ENCODE data around the gene PLXND1.
"Not testable (repeated sequence)": the region's sequence is repeated elsewhere in the genome, so short reads cannot be mapped to it uniquely, and the experiment has no call there.

Gene PLXND1

DNA sequence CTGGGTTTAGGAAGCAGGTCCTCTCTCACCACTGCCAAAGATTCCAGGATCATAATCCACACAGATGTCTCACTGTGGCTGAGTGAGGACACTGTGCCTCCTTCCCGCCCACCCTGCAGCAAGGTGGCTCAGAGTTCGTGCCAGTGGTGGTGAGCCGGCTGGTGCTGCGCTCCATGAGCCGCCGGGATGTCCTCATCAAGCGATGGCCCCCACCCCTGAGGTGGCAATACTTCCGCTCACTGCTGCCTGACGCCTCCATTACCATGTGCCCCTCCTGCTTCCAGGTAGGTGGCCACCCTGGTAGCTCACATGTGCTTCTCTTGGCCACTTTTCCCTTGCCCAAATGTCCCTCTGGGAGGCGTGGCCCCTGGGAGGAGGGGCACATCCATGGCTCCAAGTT lies 87.0 kb downstream of the PLXND1 start:
- Histone ChIP-seq H3K27me3 (ENCODE audit: insufficient read depth, low read length) (no peaks in the 10 kb centered on the region), H3K9me3 (ENCODE audit: insufficient read depth, low read depth, low read length) (no peaks in the 10 kb centered on the region), H3K36me3 (ENCODE audit: insufficient read depth, low read length) (peaks cover 6% of the 10 kb centered on the region), H3K4me1 (ENCODE audit: insufficient read depth, low read length) (0 out of 2 replicates have a peak, but pooled peaks cover 3% of the 10 kb centered on the region), H3K27ac (ENCODE audit: low read depth, low read length) (no peak overlapping the region), H3K4me3 (ENCODE audit: low read length) (no peak overlapping the region), H3K9ac (ENCODE audit: low read depth, low read length) (no peak overlapping the region)
- 88% methylated on average over 10 of the region's 10 CpGs for WGBS

DNA sequence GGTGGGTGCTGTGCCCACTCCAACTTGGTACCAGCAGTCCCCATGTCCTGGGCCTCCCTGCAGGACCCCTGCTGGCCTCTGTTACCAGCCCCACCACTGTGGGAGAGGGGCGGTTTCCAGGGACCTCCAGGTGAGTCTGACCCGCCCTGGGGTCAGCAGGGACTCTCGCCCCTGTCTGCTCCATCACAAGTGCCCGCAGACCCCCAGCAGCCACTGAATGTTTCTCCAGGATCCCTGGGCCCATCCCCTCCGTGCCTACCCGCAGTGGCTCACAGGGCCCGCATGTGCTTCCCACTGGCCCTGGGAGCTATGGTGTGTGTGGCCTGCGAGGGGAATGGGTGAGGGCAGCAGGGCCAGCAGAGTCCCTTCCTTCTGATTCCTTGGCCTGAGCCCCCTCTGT lies 87.9 kb downstream of the PLXND1 start:
- 0 out of 2 replicates have a peak, but pooled peaks cover 3% of the 10 kb centered on the region for H3K4me1 ChIP-seq (ENCODE audit: insufficient read depth, low read length)
- H3K9ac ChIP-seq (ENCODE audit: low read depth, low read length) = no peak overlapping the region
- no peak overlapping the region for H3K4me3 ChIP-seq (ENCODE audit: low read length)
- H3K27me3 ChIP-seq (ENCODE audit: insufficient read depth, low read length) = no peaks in the 10 kb centered on the region
- peaks cover 6% of the 10 kb centered on the region for H3K36me3 ChIP-seq (ENCODE audit: insufficient read depth, low read length)
- H3K9me3 ChIP-seq (ENCODE audit: insufficient read depth, low read depth, low read length) = no peaks in the 10 kb centered on the region
- H3K27ac ChIP-seq (ENCODE audit: low read depth, low read length) = no peak overlapping the region
- WGBS = 97% methylated on average over 8 of the region's 8 CpGs

DNA sequence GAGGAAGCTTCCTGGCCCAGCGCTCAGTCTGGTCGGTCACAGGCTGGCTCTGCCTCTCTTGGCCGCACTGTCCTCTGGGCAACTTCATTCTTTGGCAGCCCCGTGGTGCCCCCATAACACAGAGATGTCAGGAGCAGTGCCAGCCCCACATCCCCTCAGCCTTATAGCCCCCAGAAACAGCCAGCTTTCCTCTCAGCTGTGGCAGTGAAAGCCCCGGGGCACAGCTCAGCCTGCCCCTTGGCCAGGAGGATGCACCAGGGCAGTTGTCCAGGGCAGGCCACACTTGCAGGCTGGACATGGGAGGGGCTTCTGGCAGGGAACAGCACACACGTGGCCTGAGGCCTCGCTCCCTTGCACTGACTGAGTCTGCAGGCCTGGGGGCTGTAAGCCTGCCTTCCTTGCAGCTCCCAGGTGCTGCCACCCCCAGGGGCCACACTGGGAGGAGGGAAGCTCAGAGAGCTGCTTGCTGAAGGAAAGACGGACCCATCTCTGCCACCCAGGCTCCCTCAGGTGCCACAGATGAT lies 88.4 kb downstream of the PLXND1 start:
- H3K4me1 ChIP-seq (ENCODE audit: insufficient read depth, low read length) = 0 out of 2 replicates have a peak, but pooled peaks cover 3% of the 10 kb centered on the region
- H3K36me3 ChIP-seq (ENCODE audit: insufficient read depth, low read length) = peaks cover 6% of the 10 kb centered on the region
- no peak overlapping the region for H3K4me3 ChIP-seq (ENCODE audit: low read length)
- no peak overlapping the region for H3K9ac ChIP-seq (ENCODE audit: low read depth, low read length)
- 89% methylated on average over 8 of the region's 8 CpGs for WGBS
- no peak overlapping the region for H3K27ac ChIP-seq (ENCODE audit: low read depth, low read length)
- H3K9me3 ChIP-seq (ENCODE audit: insufficient read depth, low read depth, low read length) = no peaks in the 10 kb centered on the region
- no peaks in the 10 kb centered on the region for H3K27me3 ChIP-seq (ENCODE audit: insufficient read depth, low read length)

DNA sequence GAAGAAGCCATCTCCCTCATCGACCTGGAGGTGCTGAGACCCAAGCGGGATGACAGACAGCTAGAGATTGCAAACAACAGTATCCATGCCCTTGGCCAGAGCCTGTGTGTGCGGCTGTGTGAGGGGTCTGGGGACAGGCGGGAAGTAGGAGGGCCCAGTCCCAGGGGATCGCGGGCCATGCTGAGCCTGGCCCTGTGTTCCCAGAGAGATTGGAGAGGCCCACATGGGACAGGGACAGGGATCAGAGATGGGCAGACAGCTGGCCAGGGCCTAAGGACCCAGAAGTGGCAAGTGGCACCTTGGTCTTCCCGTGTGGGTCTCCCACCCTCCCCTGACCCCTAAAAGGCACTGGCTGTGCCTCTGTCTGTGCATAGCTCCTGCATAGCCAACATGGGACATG lies 89.0 kb downstream of the PLXND1 start:
- Histone ChIP-seq H3K4me3 (ENCODE audit: low read length) (no peak overlapping the region), H3K27ac (ENCODE audit: low read depth, low read length) (no peak overlapping the region), H3K36me3 (ENCODE audit: insufficient read depth, low read length) (peaks cover 7% of the 10 kb centered on the region), H3K27me3 (ENCODE audit: insufficient read depth, low read length) (no peaks in the 10 kb centered on the region), H3K9me3 (ENCODE audit: insufficient read depth, low read depth, low read length) (no peaks in the 10 kb centered on the region), H3K9ac (ENCODE audit: low read depth, low read length) (no peak overlapping the region), H3K4me1 (ENCODE audit: insufficient read depth, low read length) (0 out of 2 replicates have a peak, but pooled peaks cover 3% of the 10 kb centered on the region)
- WGBS = 95% methylated on average over 7 of the region's 7 CpGs

DNA sequence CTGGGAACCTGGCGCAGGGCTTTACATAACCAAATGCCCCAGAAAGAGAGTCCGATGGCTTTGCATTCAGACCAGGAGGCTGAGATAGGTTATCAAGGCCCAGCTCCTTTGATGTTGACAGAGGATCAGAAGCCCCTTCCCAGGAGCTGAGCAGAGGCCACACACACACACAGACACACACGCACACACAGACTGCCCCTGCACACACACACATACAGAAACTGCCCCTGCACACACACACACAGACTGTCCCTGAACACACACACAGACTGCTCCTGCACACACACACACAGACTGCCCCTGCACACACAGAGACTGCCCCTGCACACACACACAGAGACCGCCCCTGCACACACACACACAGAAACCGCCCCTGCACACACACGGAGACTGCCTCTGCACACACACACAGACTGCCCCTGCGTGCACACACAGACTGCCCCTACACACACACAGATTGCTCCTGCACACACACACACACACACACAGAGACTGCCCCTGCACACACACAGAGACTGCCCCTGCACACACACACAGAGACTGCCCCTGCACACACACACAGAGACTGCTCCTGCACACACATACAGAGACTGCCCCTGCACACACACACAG lies 90.5 kb downstream of the PLXND1 start:
- not testable (repeated sequence) for H3K27me3 ChIP-seq (ENCODE audit: insufficient read depth, low read length); H3K4me1 ChIP-seq (ENCODE audit: insufficient read depth, low read length); H3K27ac ChIP-seq (ENCODE audit: low read depth, low read length); H3K9ac ChIP-seq (ENCODE audit: low read depth, low read length); H3K9me3 ChIP-seq (ENCODE audit: insufficient read depth, low read depth, low read length); H3K4me3 ChIP-seq (ENCODE audit: low read length)
- 90% methylated on average over 7 of the region's 7 CpGs for WGBS
- H3K36me3 ChIP-seq (ENCODE audit: insufficient read depth, low read length) = peaks cover 21% of the 10 kb centered on the region

DNA sequence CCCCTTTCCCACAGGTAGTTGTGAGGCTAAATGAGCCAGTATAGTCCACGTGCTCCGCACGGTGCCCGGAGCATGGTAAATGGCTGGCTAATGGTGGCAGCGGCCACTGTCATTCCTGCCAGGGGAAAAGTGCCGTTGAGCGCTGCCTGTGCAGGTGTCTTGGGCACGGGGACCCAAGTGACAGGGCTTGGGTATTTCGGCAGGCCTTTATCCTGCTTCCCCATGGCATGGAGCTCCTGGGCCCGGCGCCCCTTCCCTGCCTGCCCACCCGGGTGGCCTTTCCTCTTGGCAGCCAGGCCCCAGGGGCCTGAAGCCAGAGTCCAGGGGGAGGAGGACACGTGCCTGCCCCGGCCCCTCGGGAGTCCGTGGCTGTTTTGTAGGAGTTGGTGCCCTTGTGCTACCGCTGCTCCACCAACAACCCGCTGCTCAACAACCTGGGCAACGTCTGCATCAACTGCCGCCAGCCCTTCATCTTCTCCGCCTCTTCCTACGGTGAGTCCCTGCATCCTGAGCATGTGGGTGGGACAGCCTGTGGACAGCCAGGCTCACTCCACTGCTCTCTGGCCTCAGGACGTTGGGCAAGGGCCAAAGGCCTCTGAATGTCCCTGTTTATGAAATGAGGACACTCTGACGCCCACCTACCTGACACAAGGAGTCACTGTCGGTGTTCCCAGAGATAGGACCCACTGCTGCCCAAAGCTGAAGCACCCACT lies 91.2 kb downstream of the PLXND1 start:
- WGBS = 92% methylated on average over 18 of the region's 25 CpGs
- H3K4me3 ChIP-seq (ENCODE audit: low read length) = not testable (repeated sequence)

DNA sequence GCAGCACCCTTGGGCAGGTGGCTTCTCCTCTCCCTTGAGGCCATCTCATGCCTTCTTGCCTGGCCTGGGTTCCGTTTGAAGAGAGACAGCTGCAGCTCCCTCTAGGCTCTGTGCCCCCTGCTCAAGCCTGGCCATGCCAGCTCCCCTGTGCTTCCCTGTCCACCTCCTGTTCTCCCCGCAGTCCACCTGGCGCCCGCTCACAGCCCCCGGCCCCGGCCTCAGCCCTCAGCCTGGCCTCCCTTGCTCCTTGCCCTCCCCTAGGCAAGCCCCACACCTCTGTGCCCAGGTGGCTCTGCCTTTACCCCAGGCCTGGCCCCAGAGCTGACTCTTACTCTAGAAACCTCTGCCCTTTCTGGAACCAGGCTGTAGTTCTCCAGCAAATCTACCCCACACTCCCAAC lies 91.9 kb downstream of the PLXND1 start:
- H3K27ac ChIP-seq (ENCODE audit: low read depth, low read length) = no peak overlapping the region
- H3K4me1 ChIP-seq (ENCODE audit: insufficient read depth, low read length) = no peaks in the 10 kb centered on the region
- WGBS = 98% methylated on average over 6 of the region's 6 CpGs
- H3K36me3 ChIP-seq (ENCODE audit: insufficient read depth, low read length) = peaks cover 22% of the 10 kb centered on the region
- H3K4me3 ChIP-seq (ENCODE audit: low read length) = no peak overlapping the region
- H3K9ac ChIP-seq (ENCODE audit: low read depth, low read length) = no peak overlapping the region
- no peaks in the 10 kb centered on the region for H3K9me3 ChIP-seq (ENCODE audit: insufficient read depth, low read depth, low read length)
- no peaks in the 10 kb centered on the region for H3K27me3 ChIP-seq (ENCODE audit: insufficient read depth, low read length)

More for the DNA sequence above, 91.2 kb downstream of the PLXND1 start:
- not testable (repeated sequence) for H3K4me1 ChIP-seq (ENCODE audit: insufficient read depth, low read length); H3K9me3 ChIP-seq (ENCODE audit: insufficient read depth, low read depth, low read length); H3K27me3 ChIP-seq (ENCODE audit: insufficient read depth, low read length); H3K27ac ChIP-seq (ENCODE audit: low read depth, low read length); H3K9ac ChIP-seq (ENCODE audit: low read depth, low read length)
- peaks cover 22% of the 10 kb centered on the region for H3K36me3 ChIP-seq (ENCODE audit: insufficient read depth, low read length)

DNA sequence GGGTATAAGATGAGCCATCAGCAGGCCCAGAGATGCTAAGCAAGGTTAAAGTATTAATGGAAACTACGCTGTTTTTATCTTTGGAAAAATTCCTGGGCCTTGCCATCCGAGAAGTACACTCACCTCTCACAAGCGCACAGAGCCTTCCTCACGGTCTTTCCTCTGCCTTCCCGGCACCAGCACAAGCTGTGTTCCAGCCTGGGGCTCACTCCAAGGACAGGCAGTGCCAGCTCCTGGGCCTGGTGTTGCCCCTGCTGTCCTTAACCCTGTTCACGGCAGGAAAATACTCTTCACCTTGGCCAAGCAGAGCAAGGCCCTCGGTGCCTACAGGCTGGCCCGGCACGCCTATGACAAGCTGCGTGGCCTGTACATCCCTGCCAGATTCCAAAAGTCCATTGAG lies 92.4 kb downstream of the PLXND1 start:
- Histone ChIP-seq H3K36me3 (ENCODE audit: insufficient read depth, low read length) (peaks cover 24% of the 10 kb centered on the region), H3K27me3 (ENCODE audit: insufficient read depth, low read length) (no peaks in the 10 kb centered on the region), H3K9ac (ENCODE audit: low read depth, low read length) (no peak overlapping the region), H3K27ac (ENCODE audit: low read depth, low read length) (no peak overlapping the region), H3K9me3 (ENCODE audit: insufficient read depth, low read depth, low read length) (no peaks in the 10 kb centered on the region), H3K4me1 (ENCODE audit: insufficient read depth, low read length) (no peaks in the 10 kb centered on the region), H3K4me3 (ENCODE audit: low read length) (no peak overlapping the region)
- WGBS = 94% methylated on average over 10 of the region's 10 CpGs

DNA sequence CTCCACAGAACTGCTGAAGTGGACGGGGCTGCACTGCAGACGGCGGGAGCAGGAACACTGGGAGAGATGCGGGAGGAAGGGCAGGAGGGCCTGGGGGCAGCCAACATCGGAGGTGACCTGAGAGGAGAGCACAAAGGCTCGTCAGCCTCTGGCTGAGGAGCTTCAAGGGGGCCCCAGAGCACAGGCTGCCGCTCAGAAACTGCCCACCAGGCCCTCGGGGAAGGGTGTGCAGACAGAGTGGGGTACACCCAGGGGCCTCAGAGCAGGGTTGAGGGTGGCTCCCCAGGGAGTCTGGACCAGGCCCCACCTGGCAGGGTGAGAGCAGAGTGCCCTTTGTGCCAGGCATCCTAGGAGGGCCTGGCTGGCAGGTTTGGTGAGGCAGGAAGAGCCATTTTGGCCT lies 92.8 kb downstream of the PLXND1 start:
- Histone ChIP-seq H3K9ac (ENCODE audit: low read depth, low read length) (no peak overlapping the region), H3K36me3 (ENCODE audit: insufficient read depth, low read length) (peaks cover 24% of the 10 kb centered on the region)

DNA sequence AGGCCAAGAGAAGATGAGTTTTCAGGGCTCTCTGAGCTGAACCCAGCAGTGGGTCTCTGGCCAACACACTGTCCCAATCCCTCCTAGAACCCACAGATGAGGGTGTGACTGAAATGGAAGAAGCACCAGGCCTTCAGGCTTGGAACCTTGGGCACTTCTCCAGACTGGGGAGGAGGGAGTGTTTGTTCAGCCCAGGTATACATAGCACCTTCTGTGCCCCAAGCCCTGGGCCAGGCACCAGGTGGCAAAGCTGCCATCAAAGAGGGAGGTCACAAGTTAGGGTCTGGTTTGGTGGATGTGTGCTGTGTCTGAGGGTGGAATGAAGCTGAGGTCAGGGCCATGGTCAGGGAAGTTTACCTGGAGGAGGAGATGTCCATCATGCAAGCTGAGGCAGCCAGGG lies 93.9 kb downstream of the PLXND1 start:
- H3K4me3 ChIP-seq (ENCODE audit: low read length) = no peak overlapping the region
- no peaks in the 10 kb centered on the region for H3K27me3 ChIP-seq (ENCODE audit: insufficient read depth, low read length)
- no peak overlapping the region for H3K9ac ChIP-seq (ENCODE audit: low read depth, low read length)
- no peaks in the 10 kb centered on the region for H3K9me3 ChIP-seq (ENCODE audit: insufficient read depth, low read depth, low read length)
- H3K36me3 ChIP-seq (ENCODE audit: insufficient read depth, low read length) = peaks cover 26% of the 10 kb centered on the region
- H3K27ac ChIP-seq (ENCODE audit: low read depth, low read length) = no peak overlapping the region
- H3K4me1 ChIP-seq (ENCODE audit: insufficient read depth, low read length) = no peaks in the 10 kb centered on the region

More for the DNA sequence above, 92.8 kb downstream of the PLXND1 start:
- Histone ChIP-seq H3K9me3 (ENCODE audit: insufficient read depth, low read depth, low read length) (no peaks in the 10 kb centered on the region), H3K4me1 (ENCODE audit: insufficient read depth, low read length) (no peaks in the 10 kb centered on the region), H3K4me3 (ENCODE audit: low read length) (no peak overlapping the region), H3K27ac (ENCODE audit: low read depth, low read length) (no peak overlapping the region), H3K27me3 (ENCODE audit: insufficient read depth, low read length) (no peaks in the 10 kb centered on the region)
- WGBS = 92% methylated on average over 8 of the region's 8 CpGs

DNA sequence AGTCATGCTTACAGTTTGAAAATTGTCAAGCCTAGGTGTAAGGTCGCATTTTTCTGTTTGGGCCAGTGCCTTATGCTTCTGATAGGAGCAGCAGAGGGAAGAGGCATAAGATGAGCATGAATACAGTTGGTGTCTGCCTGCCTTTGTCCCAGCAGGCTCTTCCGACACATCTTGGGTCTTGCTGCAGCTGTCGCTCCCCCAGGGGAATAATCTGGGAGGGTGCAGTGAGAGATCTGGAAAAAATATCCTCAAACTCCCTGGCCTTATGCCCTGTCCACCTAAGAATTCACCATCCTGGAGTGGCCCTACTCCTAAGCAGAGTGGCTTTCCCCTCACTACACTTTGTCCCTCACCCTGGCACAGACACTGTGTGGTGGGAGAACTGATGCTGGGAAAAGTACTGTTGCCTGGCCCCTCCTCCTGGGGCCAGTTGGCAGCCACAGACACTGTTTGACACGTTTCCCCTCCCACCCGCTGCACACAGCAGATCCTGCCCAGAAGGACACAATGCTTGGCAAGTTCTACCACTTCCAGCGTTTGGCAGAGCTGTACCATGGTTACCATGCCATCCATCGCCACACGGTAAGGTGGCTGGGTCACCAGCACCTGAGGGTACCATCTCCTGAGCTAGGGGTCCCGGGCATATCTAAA lies 99.2 kb downstream of the PLXND1 start:
- H3K36me3 ChIP-seq (ENCODE audit: insufficient read depth, low read length) = peaks cover 62% of the 10 kb centered on the region
- no peak overlapping the region for H3K4me3 ChIP-seq (ENCODE audit: low read length)
- H3K27ac ChIP-seq (ENCODE audit: low read depth, low read length) = no peak overlapping the region
- H3K9me3 ChIP-seq (ENCODE audit: insufficient read depth, low read depth, low read length) = no peaks in the 10 kb centered on the region
- WGBS = 95% methylated on average over 9 of the region's 9 CpGs
- H3K9ac ChIP-seq (ENCODE audit: low read depth, low read length) = no peak overlapping the region
- no peaks in the 10 kb centered on the region for H3K27me3 ChIP-seq (ENCODE audit: insufficient read depth, low read length)
- H3K4me1 ChIP-seq (ENCODE audit: insufficient read depth, low read length) = no peaks in the 10 kb centered on the region
